PC-9 (cell line): ENCODE measurements around the gene COL13A1.

Experiments used
- EZH2 ChIP-seq: fragments of 200-600 bp; sonication (generic); IDR thresholded peaks from 2 replicates; pipeline ENCODE4 v1.8.0; 2017; ENCODE audit warnings: antibody characterized with exemption, low read depth
- TF ChIP-seq, protein P1 (sequence below): fragments of 200-600 bp; sonication (generic); conservative IDR thresholded peaks from 2 replicates; pipeline ENCODE4 v1.6.1; 2017; ENCODE audit warnings: mixed run types, antibody characterized with exemption, mild to moderate bottlenecking, moderate library complexity

DNA sequence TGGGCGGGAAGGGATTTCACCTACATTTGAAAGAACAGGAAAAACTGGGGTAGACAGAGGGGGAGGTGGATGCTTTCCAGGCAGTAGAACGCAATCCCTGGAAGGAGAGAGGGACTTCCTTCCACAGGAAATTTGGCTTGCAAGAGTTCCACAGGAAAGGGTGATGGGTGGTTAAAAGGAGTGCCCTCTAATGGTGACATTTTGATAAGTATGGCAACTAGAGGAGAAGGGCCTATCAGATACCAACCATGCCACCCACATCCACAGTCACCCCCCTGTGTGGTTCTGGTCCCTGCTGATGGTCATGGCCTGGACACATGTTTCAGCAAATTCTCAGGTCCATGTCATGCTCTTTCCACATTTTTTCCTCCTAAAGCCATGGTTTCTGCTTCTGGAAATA lies 27.1 kb upstream of the COL13A1 start:
- TF ChIP-seq, protein P1, sequence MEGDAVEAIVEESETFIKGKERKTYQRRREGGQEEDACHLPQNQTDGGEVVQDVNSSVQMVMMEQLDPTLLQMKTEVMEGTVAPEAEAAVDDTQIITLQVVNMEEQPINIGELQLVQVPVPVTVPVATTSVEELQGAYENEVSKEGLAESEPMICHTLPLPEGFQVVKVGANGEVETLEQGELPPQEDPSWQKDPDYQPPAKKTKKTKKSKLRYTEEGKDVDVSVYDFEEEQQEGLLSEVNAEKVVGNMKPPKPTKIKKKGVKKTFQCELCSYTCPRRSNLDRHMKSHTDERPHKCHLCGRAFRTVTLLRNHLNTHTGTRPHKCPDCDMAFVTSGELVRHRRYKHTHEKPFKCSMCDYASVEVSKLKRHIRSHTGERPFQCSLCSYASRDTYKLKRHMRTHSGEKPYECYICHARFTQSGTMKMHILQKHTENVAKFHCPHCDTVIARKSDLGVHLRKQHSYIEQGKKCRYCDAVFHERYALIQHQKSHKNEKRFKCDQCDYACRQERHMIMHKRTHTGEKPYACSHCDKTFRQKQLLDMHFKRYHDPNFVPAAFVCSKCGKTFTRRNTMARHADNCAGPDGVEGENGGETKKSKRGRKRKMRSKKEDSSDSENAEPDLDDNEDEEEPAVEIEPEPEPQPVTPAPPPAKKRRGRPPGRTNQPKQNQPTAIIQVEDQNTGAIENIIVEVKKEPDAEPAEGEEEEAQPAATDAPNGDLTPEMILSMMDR = no peak
- no peak for TF ChIP-seq EZH2
